Sigmoid colon (tissue), 7 donors: ENCODE measurements around the gene LEKR1. TPM values are rescaled to one million over a fixed set of nuclear protein-coding genes. Genes with fewer than 3 reads are reported as not detected.

Experiments used
- DNase-seq: peaks from one replicate; pipeline ENCODE4 v3.0.0-alpha.2; 2019
- H3K27ac ChIP-seq, 4 donors: fragments of 200-600 bp; sonication (generic); one replicate each; pipeline ENCODE4 v1.5.1; 2016 to 2019; ENCODE audit warnings: mild to moderate bottlenecking in 1 of 4
- H3K27me3 ChIP-seq, 3 donors: fragments of 200-600 bp; sonication (generic); one replicate each; pipeline ENCODE4 v1.5.1; 2019; ENCODE audit warnings: mild to moderate bottlenecking in 1 of 3
- H3K36me3 ChIP-seq, 4 donors: fragments of 200-600 bp; sonication (generic); one replicate each; pipeline ENCODE4 v1.5.1; 2016 to 2019
- H3K4me1 ChIP-seq, 4 donors: fragments of 200-600 bp; sonication (generic); one replicate each; pipeline ENCODE4 v1.5.1; 2017 to 2019
- H3K4me3 ChIP-seq, 4 donors: fragments of 200-600 bp; sonication (generic); one replicate each; pipeline ENCODE4 v1.5.1; 2017 to 2019; ENCODE audit warnings: mild to moderate bottlenecking in 2 of 4, moderate library complexity in 1 of 4
- H3K9me3 ChIP-seq, 4 donors: fragments of 200-600 bp in 3 of 4; sonication (generic) in 3 of 4; one replicate each; pipeline versions ENCODE4 v1.5.1 to v1.6.1; 2013 to 2019
- EP300 ChIP-seq, 4 donors: sonication (generic); formaldehyde crosslinking; IDR thresholded peaks; one replicate each; pipeline ENCODE4 v1.6.1; 2017; ENCODE audit warnings: antibody characterized with exemption in 4 of 4
- POLR2A ChIP-seq, 2 donors: fragments of 450-650 bp; IDR thresholded peaks; one replicate each; pipeline ENCODE4 v1.6.1; 2016; ENCODE audit warnings: antibody characterized with exemption in 2 of 2, mild to moderate bottlenecking in 2 of 2, moderate library complexity in 2 of 2
- POLR2AphosphoS5 ChIP-seq, 4 donors: sonication (generic); formaldehyde crosslinking; IDR thresholded peaks; one replicate each; pipeline ENCODE4 v1.6.1; 2017; ENCODE audit warnings: antibody characterized with exemption in 4 of 4
- WGBS, 2 donors: extraction: QIAGEN DNeasy Blood & Tissue Kit; methylation state at CpG; one replicate each; pipeline ENCODE4 v1.1.7; 2013; 5-methylcytosine and 5-hydroxymethylcytosine counted together
- intact Hi-C: fragments of 100-400 bp; cut with DNase I; formaldehyde crosslinking; loops from one replicate; pipeline ENCODE4 v1.15.1; 2023
- polyA plus RNA-seq, 3 donors: library from polyadenylated mRNA; stranded (reverse); fragments of 200-250 nt; gene quantifications; one replicate each; pipeline ENCODE4 v1.2.3, GENCODE V29; 2013
- total RNA-seq, 4 donors: library from RNA; depleted of rRNA; stranded (reverse); fragments of >200 nt; gene quantifications; one replicate each; pipeline ENCODE4 v1.1.0, GENCODE V29; 2016
- TF ChIP-seq, protein P1 (sequence below), 4 experiments: fragments of 450-650 bp in 3 of 4; fragments of 200-600 bp in 1 of 4; IDR thresholded peaks; one replicate each; pipeline ENCODE4 v1.5.1; 2016 to 2019; ENCODE audit warnings: antibody characterized with exemption in 4 of 4, mild to moderate bottlenecking in 3 of 4, moderate library complexity in 2 of 4
- donor health status: healthy with polysubstance abuse.
- donor health status: Bipolar disorder and iron deficiency.
- donor health status: healthy.

Gene LEKR1
- total and polyA plus RNA-seq, 7 donors = 0.36 to 1.7 (median 0.70) TPM; not detected in 1

DNA sequence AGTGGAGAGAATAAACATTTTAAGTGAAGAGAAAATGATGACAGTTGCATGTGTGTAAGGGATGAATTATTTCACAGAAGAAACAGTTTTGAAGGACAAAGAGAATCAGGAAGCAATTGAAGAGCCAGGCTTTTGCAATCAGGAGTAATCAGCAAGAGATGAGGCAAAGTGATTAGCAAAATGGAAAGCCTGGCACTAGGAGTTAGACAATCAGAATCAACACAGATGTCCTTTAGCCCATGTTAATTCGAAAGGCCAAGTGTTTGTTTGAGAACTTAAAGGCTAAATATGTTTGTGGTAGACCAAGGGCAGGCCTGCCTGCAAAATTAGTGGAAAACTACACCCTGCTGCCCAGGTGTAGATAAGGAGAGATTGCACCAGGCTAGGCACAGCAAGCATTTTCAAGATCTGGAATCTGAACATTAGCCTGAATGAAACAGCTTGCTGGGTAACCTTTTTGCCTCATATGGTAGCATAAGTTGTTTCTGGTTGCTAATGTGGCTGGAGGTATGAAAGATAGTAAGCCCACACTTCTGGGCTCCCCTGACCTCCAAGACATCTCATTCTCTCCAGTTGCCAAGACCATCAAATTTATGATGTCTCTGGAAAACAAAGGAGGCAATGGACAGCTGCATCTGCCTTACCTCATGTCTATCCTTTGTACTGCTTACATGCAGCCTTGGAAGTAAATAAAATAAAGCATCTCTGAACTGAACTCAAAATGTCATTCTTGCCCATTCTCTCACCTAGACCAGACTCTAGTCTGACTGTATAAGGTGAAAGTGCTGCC is 22.0 kb upstream of the LEKR1 start:
- intact Hi-C loops = no loop called here
- Histone ChIP-seq H3K27me3 (no peaks in the 10 kb centered on the region), H3K27ac (no peak overlapping the region), H3K9me3 (peaks cover 0 to 4% (median 0%) of the 10 kb centered on the region in 4 donors), H3K4me1 (no peaks in the 10 kb centered on the region), H3K4me3 (no peak overlapping the region), H3K36me3 (no peaks in the 10 kb centered on the region)
- 90 to 93% methylated on average over 1 of the region's 1 CpG for WGBS, 2 donors
- no peak for TF ChIP-seq EP300 (IDR thresholded peaks at IDR 0.05)
- TF ChIP-seq, protein P1, sequence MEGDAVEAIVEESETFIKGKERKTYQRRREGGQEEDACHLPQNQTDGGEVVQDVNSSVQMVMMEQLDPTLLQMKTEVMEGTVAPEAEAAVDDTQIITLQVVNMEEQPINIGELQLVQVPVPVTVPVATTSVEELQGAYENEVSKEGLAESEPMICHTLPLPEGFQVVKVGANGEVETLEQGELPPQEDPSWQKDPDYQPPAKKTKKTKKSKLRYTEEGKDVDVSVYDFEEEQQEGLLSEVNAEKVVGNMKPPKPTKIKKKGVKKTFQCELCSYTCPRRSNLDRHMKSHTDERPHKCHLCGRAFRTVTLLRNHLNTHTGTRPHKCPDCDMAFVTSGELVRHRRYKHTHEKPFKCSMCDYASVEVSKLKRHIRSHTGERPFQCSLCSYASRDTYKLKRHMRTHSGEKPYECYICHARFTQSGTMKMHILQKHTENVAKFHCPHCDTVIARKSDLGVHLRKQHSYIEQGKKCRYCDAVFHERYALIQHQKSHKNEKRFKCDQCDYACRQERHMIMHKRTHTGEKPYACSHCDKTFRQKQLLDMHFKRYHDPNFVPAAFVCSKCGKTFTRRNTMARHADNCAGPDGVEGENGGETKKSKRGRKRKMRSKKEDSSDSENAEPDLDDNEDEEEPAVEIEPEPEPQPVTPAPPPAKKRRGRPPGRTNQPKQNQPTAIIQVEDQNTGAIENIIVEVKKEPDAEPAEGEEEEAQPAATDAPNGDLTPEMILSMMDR (IDR thresholded peaks at IDR 0.05) = no peak
- TF ChIP-seq POLR2A (IDR thresholded peaks at IDR 0.05) = no peak
- TF ChIP-seq POLR2AphosphoS5 (IDR thresholded peaks at IDR 0.05) = no peak
- DNase-seq = no peak

DNA sequence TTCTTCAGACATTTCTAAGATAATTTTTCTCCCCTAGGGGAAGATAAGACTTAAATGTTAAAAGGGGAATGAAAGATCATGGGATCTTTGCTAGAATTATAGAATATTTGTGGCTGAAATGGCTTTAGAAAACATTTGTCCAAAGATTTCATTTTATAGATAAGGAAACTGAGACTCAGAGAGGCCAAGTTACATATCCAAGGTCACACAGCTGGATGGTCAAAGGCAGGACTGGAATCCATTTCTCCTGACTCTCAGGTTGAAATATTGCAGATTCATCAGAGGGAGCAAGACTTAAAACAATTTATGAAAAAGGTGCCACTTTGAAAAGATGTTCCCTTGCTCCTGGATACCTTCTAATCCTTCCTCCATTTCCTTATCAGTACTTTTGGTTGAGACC is 19.5 kb upstream of the LEKR1 start:
- DNase-seq = no peak
- no peak for TF ChIP-seq EP300 (IDR thresholded peaks at IDR 0.05)
- no peak for TF ChIP-seq POLR2A (IDR thresholded peaks at IDR 0.05)
- no peak for TF ChIP-seq POLR2AphosphoS5 (IDR thresholded peaks at IDR 0.05)
- TF ChIP-seq, protein P1 (IDR thresholded peaks at IDR 0.05) = no peak
- intact Hi-C loops = no loop called here

DNA sequence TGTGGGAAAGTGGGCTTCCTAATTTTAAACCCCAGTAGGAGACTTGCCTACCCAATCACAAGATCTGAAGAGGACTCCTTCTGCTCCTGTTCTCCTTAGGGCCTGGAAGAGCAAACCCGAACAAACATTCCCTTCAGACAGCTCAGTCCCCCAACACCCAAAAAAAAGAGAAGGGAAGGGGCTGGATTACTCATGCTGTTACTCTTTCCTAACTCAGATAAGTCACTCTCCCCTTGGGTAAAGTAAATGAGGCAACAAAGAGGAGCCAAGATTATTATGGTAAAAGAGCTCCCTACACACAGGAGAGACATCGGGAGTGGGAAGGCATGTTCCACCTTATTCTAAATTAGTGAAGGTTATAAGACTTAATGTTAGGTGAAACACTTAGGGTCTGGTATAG is 18.1 kb upstream of the LEKR1 start:
- no peak for DNase-seq
- WGBS, 2 donors = 100% methylated on average over 2 of the region's 2 CpGs
- Histone ChIP-seq H3K27ac (no peak overlapping the region), H3K36me3 (no peaks in the 10 kb centered on the region), H3K9me3 (no peaks in the 10 kb centered on the region), H3K4me3 (no peak overlapping the region), H3K27me3 (no peaks in the 10 kb centered on the region), H3K4me1 (no peaks in the 10 kb centered on the region)
- TF ChIP-seq, protein P1 (IDR thresholded peaks at IDR 0.05) = no peak
- TF ChIP-seq EP300 (IDR thresholded peaks at IDR 0.05) = no peak
- TF ChIP-seq POLR2A (IDR thresholded peaks at IDR 0.05) = no peak
- no peak for TF ChIP-seq POLR2AphosphoS5 (IDR thresholded peaks at IDR 0.05)
- intact Hi-C loops = no loop called here

More for the DNA sequence above, 19.5 kb upstream of the LEKR1 start:
- Histone ChIP-seq H3K36me3 (no peaks in the 10 kb centered on the region), H3K4me1 (no peaks in the 10 kb centered on the region), H3K27me3 (no peaks in the 10 kb centered on the region), H3K27ac (no peak overlapping the region), H3K9me3 (no peaks in the 10 kb centered on the region), H3K4me3 (no peak overlapping the region)

DNA sequence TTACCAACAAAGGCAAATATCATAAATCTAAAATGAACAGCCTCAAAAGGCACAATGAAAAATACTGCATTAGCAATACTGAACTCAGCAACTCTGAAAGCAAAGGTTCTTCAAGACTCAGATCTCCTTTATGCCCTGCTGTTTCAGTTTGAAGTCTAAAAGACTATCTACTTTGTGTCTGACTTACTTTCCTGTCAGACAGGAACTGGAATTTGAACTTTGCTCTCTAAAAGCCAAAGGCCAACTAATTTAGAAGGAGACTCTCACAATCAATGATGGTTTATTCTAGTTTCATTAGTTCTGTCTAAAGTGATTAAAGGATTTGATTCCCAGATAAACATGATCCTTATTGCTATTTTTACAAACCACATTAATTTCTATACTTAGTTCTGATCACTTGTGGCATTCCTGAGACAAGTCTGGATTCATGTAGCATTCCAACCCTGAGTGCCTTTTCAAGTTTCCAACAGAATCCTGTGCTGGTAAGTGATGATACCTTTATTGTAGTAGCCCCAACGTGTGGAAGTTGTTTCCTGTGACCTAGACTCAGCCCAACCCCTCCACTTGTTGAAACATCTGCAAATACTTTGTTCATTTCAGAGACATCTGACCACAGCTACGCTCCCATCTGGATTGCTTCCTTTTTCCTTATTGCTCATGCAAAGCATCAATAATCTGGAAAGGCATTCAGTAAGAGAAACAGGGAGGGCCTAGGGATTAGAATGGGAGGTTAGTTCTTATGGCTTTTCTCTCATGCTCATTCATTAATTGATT is 14.9 kb upstream of the LEKR1 start:
- TF ChIP-seq POLR2A (IDR thresholded peaks at IDR 0.05) (no peak), POLR2AphosphoS5 (IDR thresholded peaks at IDR 0.05) (no peak), EP300 (IDR thresholded peaks at IDR 0.05) (no peak)
- 8 to 32% methylated on average over 2 of the region's 2 CpGs for WGBS, 2 donors
- no peak for DNase-seq
- Histone ChIP-seq H3K27ac (no peak overlapping the region), H3K4me1 (peaks cover 0 to 9% (median 4%) of the 10 kb centered on the region in 4 donors), H3K9me3 (no peaks in the 10 kb centered on the region), H3K4me3 (no peak overlapping the region), H3K27me3 (no peaks in the 10 kb centered on the region), H3K36me3 (no peaks in the 10 kb centered on the region)
- intact Hi-C loops = no loop called here
